Measurements from ENCODE around the gene CMKLR1.

GRCh38 chr12:108357834-108358579 lies 18.9 kb upstream of the CMKLR1 start:
- TF ChIP-seq CTCF (IDR thresholded peaks at IDR 0.05) (no peak), ZFX (IDR thresholded peaks at IDR 0.05; ENCODE audit: borderline replicate concordance) (no peak)
